Measurements from ENCODE around the gene ARID5B. TPM values are rescaled to one million over a fixed set of nuclear protein-coding genes. Genes with fewer than 3 reads are reported as not detected.

Gene ARID5B
- total and polyA plus RNA-seq, 2 experiments from 2014 or later, result 53.2 to 55.0 TPM

DNA sequence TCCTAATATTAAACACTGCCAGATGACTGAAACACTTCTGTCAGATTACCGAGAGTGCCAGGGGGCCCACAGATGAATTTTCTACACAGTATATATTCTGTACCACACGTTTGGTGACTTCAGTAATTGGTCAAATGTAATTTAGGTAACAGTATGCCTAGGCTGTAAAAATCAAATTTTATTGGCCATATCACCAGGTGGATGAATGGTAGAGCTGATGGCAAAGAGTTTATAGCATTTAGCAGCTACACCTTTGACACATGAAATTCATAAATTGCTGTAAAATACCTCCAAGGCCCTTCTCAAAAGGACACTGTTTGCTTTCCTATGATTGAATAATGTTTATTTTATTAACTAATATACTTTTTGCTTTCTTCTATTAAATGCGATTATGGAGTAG lies 101.3 kb downstream of the ARID5B start:
- Histone ChIP-seq H3K27ac (no peak overlapping the region), H4K20me1 (ENCODE audit: insufficient read depth, poor library complexity, severe bottlenecking) (no peaks in the 10 kb centered on the region)
- TF ChIP-seq, protein P1, sequence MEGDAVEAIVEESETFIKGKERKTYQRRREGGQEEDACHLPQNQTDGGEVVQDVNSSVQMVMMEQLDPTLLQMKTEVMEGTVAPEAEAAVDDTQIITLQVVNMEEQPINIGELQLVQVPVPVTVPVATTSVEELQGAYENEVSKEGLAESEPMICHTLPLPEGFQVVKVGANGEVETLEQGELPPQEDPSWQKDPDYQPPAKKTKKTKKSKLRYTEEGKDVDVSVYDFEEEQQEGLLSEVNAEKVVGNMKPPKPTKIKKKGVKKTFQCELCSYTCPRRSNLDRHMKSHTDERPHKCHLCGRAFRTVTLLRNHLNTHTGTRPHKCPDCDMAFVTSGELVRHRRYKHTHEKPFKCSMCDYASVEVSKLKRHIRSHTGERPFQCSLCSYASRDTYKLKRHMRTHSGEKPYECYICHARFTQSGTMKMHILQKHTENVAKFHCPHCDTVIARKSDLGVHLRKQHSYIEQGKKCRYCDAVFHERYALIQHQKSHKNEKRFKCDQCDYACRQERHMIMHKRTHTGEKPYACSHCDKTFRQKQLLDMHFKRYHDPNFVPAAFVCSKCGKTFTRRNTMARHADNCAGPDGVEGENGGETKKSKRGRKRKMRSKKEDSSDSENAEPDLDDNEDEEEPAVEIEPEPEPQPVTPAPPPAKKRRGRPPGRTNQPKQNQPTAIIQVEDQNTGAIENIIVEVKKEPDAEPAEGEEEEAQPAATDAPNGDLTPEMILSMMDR (IDR thresholded peaks at IDR 0.05; ENCODE audit: poor library complexity), result no peak
- no peak for TF ChIP-seq EZH2phosphoT487 (IDR thresholded peaks at IDR 0.05; ENCODE audit: low read depth, severe bottlenecking, unreplicated experiment)
- TF ChIP-seq EZH2 (IDR thresholded peaks at IDR 0.05; ENCODE audit: borderline replicate concordance), result no peak

GRCh38 chr10:62004042-62004441 lies 102.5 kb downstream of the ARID5B start:
- H3K27ac ChIP-seq, result no peak overlapping the region
- WGBS (ENCODE audit: low lambda C conversion rate, missing lambda C conversion rate), result 76% methylated on average over 3 of the region's 3 CpGs
- no peak for DNase-seq (ENCODE audit: low spot score)
- H3K36me3 ChIP-seq (replicated peaks; ENCODE audit: insufficient read depth, low read depth), result no peaks in the 10 kb centered on the region
- no peaks in the 10 kb centered on the region for H4K20me1 ChIP-seq (ENCODE audit: insufficient read depth, poor library complexity, severe bottlenecking)
- H3K9me2 ChIP-seq (replicated peaks; ENCODE audit: insufficient read depth), result no peaks in the 10 kb centered on the region
- no peak overlapping the region for H3K4me2 ChIP-seq
- no peaks in the 10 kb centered on the region for H3K27me3 ChIP-seq
- H3K4me3 ChIP-seq, result no peak overlapping the region
- H2AFZ ChIP-seq, result no peak overlapping the region
- TF ChIP-seq EZH2phosphoT487 (IDR thresholded peaks at IDR 0.05; ENCODE audit: low read depth, severe bottlenecking, unreplicated experiment), result no peak
- TF ChIP-seq, protein P1 (IDR thresholded peaks at IDR 0.05; ENCODE audit: poor library complexity), result no peak
- no peak for TF ChIP-seq EZH2 (IDR thresholded peaks at IDR 0.05; ENCODE audit: borderline replicate concordance)
- no peaks in the 10 kb centered on the region for H3K9me3 ChIP-seq (ENCODE audit: low read depth)
- H3K4me1 ChIP-seq (ENCODE audit: insufficient read depth), result peaks cover 5% of the 10 kb centered on the region
- peaks cover 92% of the 10 kb centered on the region for H3K79me2 ChIP-seq

More for the DNA sequence above, 101.3 kb downstream of the ARID5B start:
- Histone ChIP-seq H3K27me3 (no peaks in the 10 kb centered on the region), H3K36me3 (replicated peaks; ENCODE audit: insufficient read depth, low read depth) (no peaks in the 10 kb centered on the region), H3K79me2 (peaks cover 93% of the 10 kb centered on the region), H3K4me1 (ENCODE audit: insufficient read depth) (no peaks in the 10 kb centered on the region), H3K9me3 (ENCODE audit: low read depth) (no peaks in the 10 kb centered on the region), H3K9me2 (replicated peaks; ENCODE audit: insufficient read depth) (no peaks in the 10 kb centered on the region), H3K4me3 (no peak overlapping the region), H2AFZ (no peak overlapping the region), H3K4me2 (no peak overlapping the region)
- DNase-seq (ENCODE audit: low spot score), result no peak
- 64% methylated on average over 3 of the region's 3 CpGs for WGBS (ENCODE audit: low lambda C conversion rate, missing lambda C conversion rate)

DNA sequence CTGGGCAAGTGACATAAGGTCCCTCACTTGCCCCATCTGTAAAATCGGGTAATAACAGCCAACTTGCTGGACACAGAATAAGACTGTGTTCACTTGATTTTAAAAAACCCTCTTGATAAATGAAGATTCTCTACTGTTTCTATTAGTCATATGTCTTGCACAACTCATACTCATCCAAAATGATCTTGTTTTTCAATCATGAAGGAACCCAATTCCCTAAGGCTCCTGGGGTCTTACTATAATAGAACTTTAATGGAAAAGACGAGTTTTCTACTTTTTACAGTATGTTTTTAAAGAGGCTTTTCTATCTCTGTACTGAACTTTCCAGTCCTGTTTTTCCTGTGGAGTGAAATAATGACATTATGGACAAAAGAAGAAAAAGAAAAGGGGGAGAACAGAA lies 103.8 kb downstream of the ARID5B start:
- H3K27ac ChIP-seq, result peak overlapping the region; percentile 31
- no peaks in the 10 kb centered on the region for H3K9me3 ChIP-seq (ENCODE audit: low read depth)
- H3K4me3 ChIP-seq, result no peak overlapping the region
- no peak for DNase-seq (ENCODE audit: low spot score)
- no peaks in the 10 kb centered on the region for H3K27me3 ChIP-seq
- WGBS (ENCODE audit: low lambda C conversion rate, missing lambda C conversion rate), result 83% methylated on average over 2 of the region's 2 CpGs
- no peak overlapping the region for H3K4me2 ChIP-seq
- H2AFZ ChIP-seq, result no peak overlapping the region
- H3K9me2 ChIP-seq (replicated peaks; ENCODE audit: insufficient read depth), result no peaks in the 10 kb centered on the region
- TF ChIP-seq EZH2phosphoT487 (IDR thresholded peaks at IDR 0.05; ENCODE audit: low read depth, severe bottlenecking, unreplicated experiment), result no peak
- TF ChIP-seq, protein P1 (IDR thresholded peaks at IDR 0.05; ENCODE audit: poor library complexity), result no peak
- no peaks in the 10 kb centered on the region for H4K20me1 ChIP-seq (ENCODE audit: insufficient read depth, poor library complexity, severe bottlenecking)
- no peaks in the 10 kb centered on the region for H3K36me3 ChIP-seq (replicated peaks; ENCODE audit: insufficient read depth, low read depth)
- H3K4me1 ChIP-seq (ENCODE audit: insufficient read depth), result peaks cover 5% of the 10 kb centered on the region
- peaks cover 92% of the 10 kb centered on the region for H3K79me2 ChIP-seq

- peak overlapping the region; percentile 31 for H3K27ac ChIP-seq
- peaks cover 5% of the 10 kb centered on the region for H3K4me1 ChIP-seq (ENCODE audit: insufficient read depth)
- H2AFZ ChIP-seq, result no peak overlapping the region
- 60% methylated on average over 3 of the region's 3 CpGs for WGBS (ENCODE audit: low lambda C conversion rate, missing lambda C conversion rate)
- H3K4me2 ChIP-seq, result no peak overlapping the region
- H4K20me1 ChIP-seq (ENCODE audit: insufficient read depth, poor library complexity, severe bottlenecking), result no peaks in the 10 kb centered on the region
- H3K36me3 ChIP-seq (replicated peaks; ENCODE audit: insufficient read depth, low read depth), result no peaks in the 10 kb centered on the region
- H3K4me3 ChIP-seq, result no peak overlapping the region
- no peaks in the 10 kb centered on the region for H3K27me3 ChIP-seq
- TF ChIP-seq, protein P1 (IDR thresholded peaks at IDR 0.05; ENCODE audit: poor library complexity), result no peak
- no peak for TF ChIP-seq EZH2phosphoT487 (IDR thresholded peaks at IDR 0.05; ENCODE audit: low read depth, severe bottlenecking, unreplicated experiment)
- no peak for TF ChIP-seq EZH2 (IDR thresholded peaks at IDR 0.05; ENCODE audit: borderline replicate concordance)
- H3K9me3 ChIP-seq (ENCODE audit: low read depth), result no peaks in the 10 kb centered on the region
- peaks cover 93% of the 10 kb centered on the region for H3K79me2 ChIP-seq
- H3K9me2 ChIP-seq (replicated peaks; ENCODE audit: insufficient read depth), result no peaks in the 10 kb centered on the region
- DNase-seq (ENCODE audit: low spot score), result no peak
These were observed 104.2 kb downstream of the ARID5B start for GRCh38 chr10:62005687-62006086.
